GM19438 (cell line): Measurements from ENCODE around the gene EGFL7.
"Not testable (repeated sequence)": the region's sequence is repeated elsewhere in the genome, so short reads cannot be mapped to it uniquely, and the experiment has no call there.

Experiments
- ATAC-seq: cut with Tn5 transposase; IDR thresholded peaks from one replicate; pipeline ENCODE4 v1.9.1; 2021; ENCODE audit warnings: low read depth; ENCODE audit not compliant: unreplicated experiment

The EGFL7 gene

DNA sequence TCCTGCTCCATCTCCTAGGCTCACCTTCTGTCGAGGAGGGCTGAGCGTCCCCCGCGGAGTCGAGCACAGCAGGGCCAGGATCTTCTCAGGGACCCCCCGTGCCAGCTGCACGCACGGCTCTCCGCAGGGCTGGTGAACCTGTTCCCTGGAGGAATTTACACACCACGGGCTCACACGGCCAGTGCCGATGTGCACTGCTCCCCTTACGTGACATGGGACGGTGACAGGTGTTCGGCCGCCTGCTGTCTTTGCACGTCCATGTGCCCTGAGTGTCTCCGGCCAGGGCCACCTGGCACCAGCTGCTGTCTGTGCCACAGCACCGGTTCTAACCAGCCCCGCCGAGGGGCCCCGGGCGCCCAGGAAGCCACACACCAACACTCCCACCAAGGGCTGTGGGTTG is 33.2 kb downstream of the EGFL7 start:
- ATAC-seq, result no peak

DNA sequence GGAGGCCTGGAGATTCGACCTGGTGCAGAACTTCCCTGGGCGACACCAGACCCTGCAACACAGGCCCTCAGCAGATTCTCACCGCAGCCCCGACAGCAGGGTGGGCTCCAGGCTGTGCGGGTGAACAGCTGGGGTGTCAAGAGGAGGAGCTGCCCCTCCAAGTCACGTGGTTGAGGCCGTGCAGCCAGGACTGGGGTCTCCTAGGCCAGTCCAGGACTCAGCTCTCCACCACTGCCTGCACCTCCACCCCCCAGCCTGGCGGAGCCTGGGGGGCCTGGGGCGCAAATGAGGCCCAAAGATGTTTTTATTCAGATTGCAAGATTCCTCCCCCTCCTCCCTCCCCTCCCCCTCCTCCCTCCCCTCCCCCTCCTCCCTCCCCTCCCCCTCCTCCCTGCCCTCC is 33.8 kb downstream of the EGFL7 start:
- ATAC-seq, result no peak

GRCh38 chr9:136697146-136697820 is 34.6 kb downstream of the EGFL7 start:
- ATAC-seq, result no peak

GRCh38 chr9:136697821-136698526 is 35.3 kb downstream of the EGFL7 start:
- ATAC-seq, result no peak

DNA sequence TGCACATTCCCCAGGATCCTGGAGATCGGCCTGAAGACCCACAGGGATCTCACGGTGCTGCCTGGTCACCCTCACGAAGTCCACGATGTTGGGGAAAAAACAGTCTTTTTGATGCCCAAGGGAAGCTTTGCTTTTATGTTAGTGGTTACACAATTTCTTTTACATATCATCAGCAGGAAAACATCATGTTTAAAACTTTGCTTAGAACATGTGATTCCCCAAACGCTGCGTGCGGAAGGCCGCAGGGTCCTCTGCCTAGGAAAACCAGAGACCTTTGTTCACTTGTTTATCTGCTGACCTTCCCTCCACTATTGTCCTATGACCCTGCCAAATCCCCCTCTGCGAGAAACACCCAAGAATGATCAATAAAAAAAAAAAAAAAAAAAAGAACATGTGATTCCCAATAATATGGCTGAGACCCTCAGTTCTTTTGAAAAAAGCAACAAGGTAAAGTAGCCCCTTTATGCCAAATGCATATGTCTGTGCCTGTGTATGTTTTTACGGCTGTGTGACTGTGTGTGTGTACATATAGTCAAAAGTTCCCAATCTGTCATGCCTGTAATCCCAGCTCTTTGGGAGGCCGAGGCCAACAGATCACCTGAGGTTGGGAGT is 36.0 kb downstream of the EGFL7 start:
- no peak for ATAC-seq

GRCh38 chr9:136700304-136700703 is 37.6 kb downstream of the EGFL7 start:
- ATAC-seq, result no peak

DNA sequence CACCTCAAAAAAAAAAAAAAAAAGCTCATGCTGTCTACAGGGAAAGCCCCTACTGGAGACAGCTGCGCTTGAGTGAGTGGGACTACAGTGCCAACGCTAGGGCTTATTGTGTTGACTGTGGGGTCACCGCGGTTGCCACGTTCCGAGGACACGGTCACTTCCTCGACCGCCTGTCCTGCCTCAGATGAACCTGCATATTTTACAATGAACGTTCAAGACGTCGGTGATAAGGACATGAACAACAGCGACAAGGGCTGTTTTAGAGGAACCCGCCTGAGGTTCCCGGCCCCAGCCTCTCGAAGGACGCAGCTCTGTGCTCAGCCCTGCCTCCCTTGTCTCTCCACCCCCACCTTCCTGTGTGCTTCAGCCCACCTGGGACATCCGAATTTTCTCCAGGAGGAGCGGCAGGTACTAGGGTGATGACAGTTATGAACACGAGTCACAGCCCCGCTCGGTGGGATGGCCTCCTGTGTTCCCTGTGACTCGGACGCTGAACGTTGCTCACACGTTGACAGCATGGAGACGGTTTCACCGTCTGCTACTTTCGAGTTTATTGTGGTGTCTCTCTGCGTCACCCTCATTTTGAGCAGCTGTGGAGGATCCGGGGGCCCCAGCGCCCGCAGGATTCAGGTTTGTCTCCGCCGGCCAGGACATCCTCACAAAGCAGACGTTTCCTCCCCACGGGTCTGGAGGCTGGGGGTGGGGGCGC is 38.4 kb downstream of the EGFL7 start:
- peak; percentile 76 for ATAC-seq

- ATAC-seq, result no peak
Observed at GRCh38 chr9:136701668-136702053, 38.9 kb downstream of the EGFL7 start.

- no peak for ATAC-seq
Observed at GRCh38 chr9:136703276-136703860, 40.7 kb downstream of the EGFL7 start.

GRCh38 chr9:136704741-136705140 is 42.0 kb downstream of the EGFL7 start:
- not testable (repeated sequence) for ATAC-seq

DNA sequence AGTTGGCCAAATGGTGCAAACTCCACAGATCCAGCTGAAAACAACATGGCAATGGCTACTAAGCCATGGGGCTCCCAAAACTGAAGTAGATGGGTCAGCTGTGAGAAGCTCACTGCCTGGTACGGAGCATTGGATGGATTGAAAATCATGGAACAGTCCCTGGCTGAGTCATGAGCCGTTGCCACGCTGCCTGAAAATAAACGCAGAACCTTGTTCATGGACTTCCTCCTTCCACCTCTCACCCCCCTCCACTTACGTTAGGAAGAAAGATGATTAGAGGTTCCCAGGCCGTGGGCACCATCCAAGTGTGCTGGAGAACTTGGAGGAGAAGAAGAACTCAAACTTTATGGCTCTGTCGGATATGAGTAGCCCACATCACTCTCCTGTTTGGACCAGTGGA is 42.8 kb downstream of the EGFL7 start:
- no peak for ATAC-seq

- ATAC-seq, result no peak
Observed at GRCh38 chr9:136707011-136707410, 44.3 kb downstream of the EGFL7 start.

DNA sequence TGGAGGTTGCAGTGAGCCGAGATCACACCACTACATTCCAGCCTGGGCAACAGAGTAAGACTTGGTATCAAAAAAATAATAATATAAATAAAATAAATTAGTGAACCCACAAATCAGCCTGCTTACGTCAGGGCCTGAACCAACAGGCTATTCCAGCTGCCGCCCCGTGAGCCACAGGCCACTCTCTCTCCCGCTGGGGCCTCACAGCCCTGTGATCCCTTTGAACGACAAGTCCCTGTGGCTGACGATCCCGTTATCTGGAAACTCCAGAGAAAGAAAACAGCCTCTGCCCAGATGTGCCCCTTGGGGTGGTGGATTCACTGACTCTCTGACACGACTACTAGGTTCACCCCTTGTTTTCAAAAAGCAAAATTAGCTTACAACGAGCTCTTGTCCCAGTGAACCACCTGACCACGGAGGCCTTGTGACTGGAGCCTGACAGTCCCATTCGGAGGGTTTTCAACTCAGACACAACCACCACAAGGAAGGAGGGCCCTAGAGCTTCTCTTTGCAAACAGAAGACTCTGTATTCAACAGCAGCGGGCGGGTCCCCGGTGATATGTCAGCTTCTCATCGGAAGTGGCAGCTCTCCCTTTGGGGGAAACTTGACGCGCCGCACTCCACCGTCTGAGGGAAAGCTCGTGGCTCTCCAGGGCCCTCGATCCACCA is 45.3 kb downstream of the EGFL7 start:
- no peak for ATAC-seq

DNA sequence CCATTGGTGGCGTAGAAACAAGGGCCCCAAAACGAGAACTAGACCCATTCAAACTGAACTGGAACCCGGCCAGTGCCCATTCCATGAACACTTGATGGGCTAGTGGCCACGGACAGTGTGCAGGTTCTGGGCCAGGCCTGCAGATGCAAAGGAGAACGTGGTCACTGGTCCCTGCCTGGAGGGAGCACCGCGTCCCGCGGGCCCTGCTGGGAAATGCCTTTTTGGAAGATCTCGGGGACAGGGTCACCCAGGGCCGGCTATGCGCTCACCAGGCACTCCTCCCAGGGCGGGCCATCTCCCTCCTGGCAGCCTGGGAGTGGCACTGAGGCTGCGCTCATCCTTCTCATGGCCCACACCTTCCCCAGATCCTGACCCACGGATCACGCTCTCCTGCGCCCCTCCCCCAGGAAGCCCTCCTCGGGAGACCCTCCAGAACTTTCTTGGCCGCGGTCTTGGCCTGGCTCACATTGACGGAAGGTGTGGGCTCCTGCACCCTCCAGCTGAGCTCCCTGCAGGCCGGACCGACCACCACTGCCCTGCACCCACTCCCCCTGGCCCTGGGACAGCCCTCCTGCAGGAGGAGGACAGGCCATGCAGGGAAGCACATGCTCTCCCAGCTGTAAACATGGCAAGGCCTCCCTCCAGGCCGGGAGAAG is 46.9 kb downstream of the EGFL7 start:
- no peak for ATAC-seq

GRCh38 chr9:136710543-136710942 is 47.8 kb downstream of the EGFL7 start:
- no peak for ATAC-seq

DNA sequence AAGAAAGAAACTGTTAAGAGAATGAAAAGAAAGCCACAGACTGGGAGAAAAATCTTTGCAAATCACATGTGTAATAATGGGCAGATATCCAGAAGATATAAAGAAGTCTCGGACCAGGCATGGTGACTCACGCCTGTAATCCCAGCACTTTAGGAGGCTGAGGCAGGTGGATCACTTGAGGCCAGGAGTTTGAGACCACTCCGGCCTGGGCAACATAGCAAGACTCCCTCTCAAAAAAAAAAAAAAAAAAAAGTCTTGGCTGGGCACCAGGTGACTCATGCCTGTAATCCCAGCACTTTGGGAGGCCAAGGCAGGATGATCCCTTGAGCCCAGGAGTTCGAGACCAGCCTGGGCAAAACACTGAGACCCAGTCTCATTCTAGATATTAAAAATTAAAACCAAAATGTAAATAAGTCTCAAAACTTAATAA is 48.5 kb downstream of the EGFL7 start:
- not testable (repeated sequence) for ATAC-seq

DNA sequence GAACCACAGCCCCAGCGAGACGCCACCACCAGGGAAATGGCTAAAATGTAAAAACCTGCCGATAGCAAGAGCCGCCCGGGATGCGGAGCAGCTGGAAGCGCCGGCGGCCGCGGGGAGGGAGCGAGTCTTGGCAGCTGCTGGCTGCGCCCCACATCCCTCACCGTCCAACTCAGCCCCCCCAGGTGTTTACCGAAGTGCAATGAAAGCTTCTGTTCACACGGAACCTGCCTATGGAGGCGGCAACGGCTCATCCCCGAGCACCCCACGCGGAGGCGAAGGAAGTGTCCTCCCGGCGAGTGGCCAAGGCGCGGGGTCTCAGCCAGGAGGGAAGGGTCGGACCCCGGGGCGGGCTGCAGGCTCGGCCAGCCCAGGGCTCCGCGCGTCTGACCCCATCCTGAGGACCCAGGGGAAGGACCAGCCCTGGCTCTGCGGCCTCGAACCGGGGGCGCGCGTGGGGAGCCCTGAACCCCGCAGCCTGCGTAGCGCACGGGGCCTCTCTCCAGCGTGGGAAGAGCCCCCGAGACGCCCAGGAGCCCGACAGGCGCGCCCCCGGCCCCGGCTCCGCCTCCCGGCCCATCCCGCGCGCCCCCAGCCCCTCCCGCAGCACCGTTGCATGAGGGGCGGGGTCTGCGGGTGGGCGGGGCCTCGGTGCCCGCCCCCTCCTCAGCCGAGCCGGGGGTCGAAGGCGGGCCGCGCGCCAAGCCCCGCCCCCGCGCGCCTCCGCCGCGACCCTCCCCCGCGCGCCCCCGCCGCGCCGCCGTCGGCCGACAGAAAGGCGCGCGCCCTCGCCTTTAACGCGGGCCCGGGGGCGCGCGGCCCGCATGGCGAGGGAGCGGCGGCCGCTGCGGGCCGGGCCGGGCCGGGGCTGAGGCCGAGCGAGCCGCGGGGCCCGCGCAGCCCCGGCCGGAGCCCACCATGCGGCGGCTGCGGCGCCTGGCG is 49.3 kb downstream of the EGFL7 start, which contains the start of gene DIPK1B:
DIPK1B (plus strand) TSS at position 822 of the 939 bp plus-strand sequence; CDS start at position 916, 94 bp downstream.
- no peak for ATAC-seq

DNA sequence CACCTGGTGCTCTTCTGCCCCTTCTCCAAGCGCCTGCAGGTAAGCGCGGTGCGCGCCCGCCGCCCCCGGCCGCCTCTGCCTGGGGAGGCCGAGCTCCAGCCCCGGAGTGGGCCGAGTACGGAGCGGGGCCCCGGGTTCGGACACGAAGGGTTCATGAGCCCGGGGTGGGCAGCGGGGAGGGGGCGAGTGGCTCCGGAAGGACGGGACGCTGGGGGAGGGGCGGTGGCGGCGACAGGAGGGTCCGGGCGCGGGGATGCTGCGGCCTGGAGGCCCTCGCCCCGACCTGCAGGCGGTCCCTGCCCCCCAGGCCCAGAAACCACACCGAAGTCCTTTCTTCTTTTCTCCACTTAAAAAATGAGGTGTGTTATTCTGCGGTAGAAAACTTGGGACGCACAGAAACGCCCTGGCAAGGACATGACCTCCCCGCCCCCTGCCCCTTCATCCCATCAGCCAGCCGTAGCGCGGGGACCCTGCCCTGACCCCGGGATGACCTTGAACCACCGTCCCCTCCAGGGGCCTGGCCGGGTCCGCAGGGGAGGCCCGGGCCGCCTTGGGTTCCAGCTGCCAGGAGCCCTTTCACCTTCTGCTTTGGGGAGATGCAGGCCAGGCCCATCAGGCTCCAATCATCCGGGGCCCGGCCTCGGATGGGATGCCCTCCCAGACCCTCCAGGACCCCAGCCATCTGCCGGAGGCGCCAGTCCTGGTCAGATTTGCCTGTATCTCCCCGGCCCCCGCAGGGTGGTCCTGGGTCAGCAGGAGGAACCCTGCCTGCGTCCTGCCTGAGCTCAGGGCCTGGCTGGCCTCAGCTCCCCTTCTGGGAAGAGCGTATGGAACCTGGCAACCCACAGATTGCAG is 50.2 kb downstream of the EGFL7 start:
- ATAC-seq, result no peak
